Liver (tissue), 9 donors: ENCODE results near the gene TM4SF18. TPM values are rescaled to one million over a fixed set of nuclear protein-coding genes. Genes with fewer than 3 reads are reported as not detected.

Experiments used
- DNase-seq: peaks from one replicate; pipeline ENCODE4 v3.0.0-alpha.2; 2017; ENCODE audit warnings: low spot score
- H3K27ac ChIP-seq, 2 donors: one replicate each; pipeline ENCODE4 v1.7.0; 2013; ENCODE audit warnings: inconsistent platforms in 2 of 2, low read length in 2 of 2, control low read depth in 1 of 2, low read depth in 1 of 2, mild to moderate bottlenecking in 1 of 2
- H3K27me3 ChIP-seq, 4 donors: one replicate each; pipeline versions ENCODE4 v1.6.1 to v1.7.0; 2013; ENCODE audit warnings: low read length in 3 of 4, inconsistent platforms in 1 of 4, mild to moderate bottlenecking in 1 of 4, moderate library complexity in 1 of 4; ENCODE audit not compliant: control insufficient read depth in 4 of 4, insufficient read depth in 4 of 4
- H3K36me3 ChIP-seq, 4 donors: one replicate each; pipeline versions ENCODE4 v1.6.1 to v1.7.0; 2013; ENCODE audit warnings: low read length in 3 of 4, mild to moderate bottlenecking in 3 of 4, low read depth in 1 of 4, moderate library complexity in 1 of 4; ENCODE audit not compliant: control insufficient read depth in 4 of 4, insufficient read depth in 3 of 4
- H3K4me1 ChIP-seq, 4 donors: one replicate each; pipeline versions ENCODE4 v1.6.1 to v1.7.0; 2013; ENCODE audit warnings: low read length in 3 of 4, mild to moderate bottlenecking in 3 of 4, moderate library complexity in 1 of 4; ENCODE audit not compliant: control insufficient read depth in 4 of 4, insufficient read depth in 4 of 4
- H3K4me3 ChIP-seq, 3 donors: one replicate each; pipeline versions ENCODE4 v1.6.1 to v1.7.0; 2013; ENCODE audit warnings: low read length in 3 of 3, control low read depth in 1 of 3, low read depth in 1 of 3, mild to moderate bottlenecking in 1 of 3
- H3K9ac ChIP-seq, 2 donors: one replicate each; pipeline ENCODE4 v1.7.0; 2013; ENCODE audit warnings: low read length in 2 of 2, mild to moderate bottlenecking in 2 of 2, moderate library complexity in 2 of 2, control low read depth in 1 of 2, low read depth in 1 of 2
- H3K9me3 ChIP-seq, 4 donors: one replicate each; pipeline versions ENCODE4 v1.6.1 to v1.7.0; 2013; ENCODE audit warnings: low read length in 3 of 4; ENCODE audit not compliant: control insufficient read depth in 4 of 4
- EGR1 ChIP-seq, 2 donors: IDR thresholded peaks; 2 replicates each; pipeline ENCODE4 v1.6.1; 2016 to 2018; ENCODE audit warnings: antibody characterized with exemption in 2 of 2, low read depth in 2 of 2
- FOXA1 ChIP-seq: IDR thresholded peaks from 2 replicates; pipeline ENCODE4 v1.6.1; 2016; ENCODE audit warnings: antibody characterized with exemption
- FOXA2 ChIP-seq: IDR thresholded peaks from 2 replicates; pipeline ENCODE4 v1.6.1; 2016; ENCODE audit warnings: antibody characterized with exemption
- GABPA ChIP-seq, 2 donors: IDR thresholded peaks in 1 of 2; conservative IDR thresholded peaks in 1 of 2; 2 replicates each; pipeline ENCODE4 v1.6.1; 2016; ENCODE audit warnings: antibody characterized with exemption in 2 of 2, mild to moderate bottlenecking in 1 of 2, moderate library complexity in 1 of 2
- HNF4A ChIP-seq, 2 donors: conservative IDR thresholded peaks; 2 replicates each; pipeline ENCODE4 v1.6.1; 2016; ENCODE audit warnings: antibody characterized with exemption in 2 of 2, mild to moderate bottlenecking in 2 of 2
- HNF4G ChIP-seq: IDR thresholded peaks from 2 replicates; pipeline ENCODE4 v1.6.1; 2016; ENCODE audit warnings: antibody characterized with exemption
- JUND ChIP-seq, 2 donors: IDR thresholded peaks; 2 replicates each; pipeline ENCODE4 v1.6.1; 2016; ENCODE audit warnings: antibody characterized with exemption in 2 of 2
- NR2F2 ChIP-seq: IDR thresholded peaks from 2 replicates; pipeline ENCODE4 v1.6.1; 2016; ENCODE audit warnings: antibody characterized with exemption
- RAD21 ChIP-seq, 2 donors: IDR thresholded peaks; 2 replicates each; pipeline ENCODE4 v1.6.1; 2016; ENCODE audit warnings: antibody characterized with exemption in 2 of 2, mild to moderate bottlenecking in 2 of 2
- RXRA ChIP-seq, 2 donors: IDR thresholded peaks; 2 replicates each; pipeline ENCODE4 v1.6.1; 2017 to 2018; ENCODE audit warnings: antibody characterized with exemption in 2 of 2, mild to moderate bottlenecking in 1 of 2
- TAF1 ChIP-seq: conservative IDR thresholded peaks from 2 replicates; pipeline ENCODE4 v1.6.1; 2016; ENCODE audit warnings: antibody characterized with exemption, mild to moderate bottlenecking
- YY1 ChIP-seq: IDR thresholded peaks from 2 replicates; pipeline ENCODE4 v1.6.1; 2016; ENCODE audit warnings: antibody characterized with exemption, mild to moderate bottlenecking
- WGBS: extraction: QIAGEN DNeasy Blood & Tissue Kit; methylation state at CpG from one replicate; pipeline ENCODE4 v1.1.7; 2013; 5-methylcytosine and 5-hydroxymethylcytosine counted together
- polyA plus RNA-seq, 2 donors: library from polyadenylated mRNA; stranded (reverse) in 1 of 2; unstranded in 1 of 2; fragments of 200-250 nt in 1 of 2; fragments of >200 nt in 1 of 2; fragmentation: Nextera tagmentation in 1 of 2; extraction: Ambion mirVana in 1 of 2; gene quantifications; one replicate each; pipeline versions ENCODE4 v1.2.1 to v1.2.3, GENCODE V29; 2013 to 2015
- total RNA-seq, 2 donors: library from RNA; depleted of rRNA; stranded (reverse); fragments of >200 nt; gene quantifications; one replicate each; pipeline ENCODE4 v1.2.3, GENCODE V29; 2014
- TF ChIP-seq, protein P1 (sequence below): IDR thresholded peaks from 2 replicates; pipeline ENCODE4 v1.6.1; 2016; ENCODE audit warnings: antibody characterized with exemption, mild to moderate bottlenecking
- TF ChIP-seq, protein P2 (sequence below): IDR thresholded peaks from 2 replicates; pipeline ENCODE4 v1.6.1; 2016; ENCODE audit warnings: antibody characterized with exemption
- TF ChIP-seq, protein P3 (sequence below): IDR thresholded peaks from 2 replicates; pipeline ENCODE4 v1.6.1; 2016; ENCODE audit warnings: antibody characterized with exemption
- TF ChIP-seq, protein P4 (sequence below): IDR thresholded peaks from 2 replicates; pipeline ENCODE4 v1.6.1; 2016; ENCODE audit warnings: antibody characterized with exemption
- TF ChIP-seq, protein P5 (sequence below): fragments of 150-350 bp; IDR thresholded peaks from 2 replicates; pipeline ENCODE4 v1.5.1; 2017; ENCODE audit warnings: improper control_type of control experiment, low read depth, low read length; ENCODE audit not compliant: missing input control
- donor health status: healthy.
- donor health status: healthy.
- donor health status: healthy.
- donor health status: healthy.
- donor health status: healthy.

Gene TM4SF18
- total and polyA plus RNA-seq, 4 donors: 4.9 to 12.6 (median 6.4) TPM

DNA sequence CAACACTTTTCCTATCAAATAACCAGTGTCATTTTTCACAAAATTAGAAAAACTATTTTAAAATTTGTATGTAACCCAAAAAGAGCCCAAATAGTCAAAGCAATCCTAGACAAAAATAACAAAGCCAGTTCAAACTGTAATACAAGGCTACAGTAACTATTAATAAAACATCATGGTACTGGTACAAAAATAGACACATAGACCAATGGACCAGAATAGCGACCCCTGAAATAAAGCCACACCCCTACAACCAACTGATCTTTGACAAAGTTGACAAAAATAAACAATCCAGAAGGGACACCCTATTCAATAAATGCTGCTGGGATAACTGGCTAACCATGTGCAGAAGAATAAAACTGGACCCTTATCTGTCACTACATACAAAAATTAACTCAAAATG is 19.9 kb downstream of the TM4SF18 start:
- Histone ChIP-seq H3K36me3 (no peaks in the 10 kb centered on the region), H3K27me3 (no peaks in the 10 kb centered on the region), H3K9me3 (no peaks in the 10 kb centered on the region), H3K9ac (no peak overlapping the region), H3K4me3 (no peak overlapping the region), H3K27ac (no peak overlapping the region), H3K4me1 (peaks cover 0 to 15% (median 11%) of the 10 kb centered on the region in 4 donors)
- 44% methylated on average over 1 of the region's 1 CpG for WGBS
- TF ChIP-seq RAD21 (IDR thresholded peaks at IDR 0.05) (no peak), RXRA (IDR thresholded peaks at IDR 0.05) (no peak), FOXA2 (no peak), JUND (IDR thresholded peaks at IDR 0.05) (no peak), NR2F2 (no peak), FOXA1 (no peak), HNF4A (conservative IDR thresholded peaks at IDR 0.05) (no peak), EGR1 (IDR thresholded peaks at IDR 0.05; ENCODE audit: low read depth in 2 of 2) (no peak)
- TF ChIP-seq, protein P1, sequence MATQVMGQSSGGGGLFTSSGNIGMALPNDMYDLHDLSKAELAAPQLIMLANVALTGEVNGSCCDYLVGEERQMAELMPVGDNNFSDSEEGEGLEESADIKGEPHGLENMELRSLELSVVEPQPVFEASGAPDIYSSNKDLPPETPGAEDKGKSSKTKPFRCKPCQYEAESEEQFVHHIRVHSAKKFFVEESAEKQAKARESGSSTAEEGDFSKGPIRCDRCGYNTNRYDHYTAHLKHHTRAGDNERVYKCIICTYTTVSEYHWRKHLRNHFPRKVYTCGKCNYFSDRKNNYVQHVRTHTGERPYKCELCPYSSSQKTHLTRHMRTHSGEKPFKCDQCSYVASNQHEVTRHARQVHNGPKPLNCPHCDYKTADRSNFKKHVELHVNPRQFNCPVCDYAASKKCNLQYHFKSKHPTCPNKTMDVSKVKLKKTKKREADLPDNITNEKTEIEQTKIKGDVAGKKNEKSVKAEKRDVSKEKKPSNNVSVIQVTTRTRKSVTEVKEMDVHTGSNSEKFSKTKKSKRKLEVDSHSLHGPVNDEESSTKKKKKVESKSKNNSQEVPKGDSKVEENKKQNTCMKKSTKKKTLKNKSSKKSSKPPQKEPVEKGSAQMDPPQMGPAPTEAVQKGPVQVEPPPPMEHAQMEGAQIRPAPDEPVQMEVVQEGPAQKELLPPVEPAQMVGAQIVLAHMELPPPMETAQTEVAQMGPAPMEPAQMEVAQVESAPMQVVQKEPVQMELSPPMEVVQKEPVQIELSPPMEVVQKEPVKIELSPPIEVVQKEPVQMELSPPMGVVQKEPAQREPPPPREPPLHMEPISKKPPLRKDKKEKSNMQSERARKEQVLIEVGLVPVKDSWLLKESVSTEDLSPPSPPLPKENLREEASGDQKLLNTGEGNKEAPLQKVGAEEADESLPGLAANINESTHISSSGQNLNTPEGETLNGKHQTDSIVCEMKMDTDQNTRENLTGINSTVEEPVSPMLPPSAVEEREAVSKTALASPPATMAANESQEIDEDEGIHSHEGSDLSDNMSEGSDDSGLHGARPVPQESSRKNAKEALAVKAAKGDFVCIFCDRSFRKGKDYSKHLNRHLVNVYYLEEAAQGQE: no peak
- TF ChIP-seq, protein P2, sequence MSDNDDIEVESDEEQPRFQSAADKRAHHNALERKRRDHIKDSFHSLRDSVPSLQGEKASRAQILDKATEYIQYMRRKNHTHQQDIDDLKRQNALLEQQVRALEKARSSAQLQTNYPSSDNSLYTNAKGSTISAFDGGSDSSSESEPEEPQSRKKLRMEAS: no peak
- TF ChIP-seq, protein P3, sequence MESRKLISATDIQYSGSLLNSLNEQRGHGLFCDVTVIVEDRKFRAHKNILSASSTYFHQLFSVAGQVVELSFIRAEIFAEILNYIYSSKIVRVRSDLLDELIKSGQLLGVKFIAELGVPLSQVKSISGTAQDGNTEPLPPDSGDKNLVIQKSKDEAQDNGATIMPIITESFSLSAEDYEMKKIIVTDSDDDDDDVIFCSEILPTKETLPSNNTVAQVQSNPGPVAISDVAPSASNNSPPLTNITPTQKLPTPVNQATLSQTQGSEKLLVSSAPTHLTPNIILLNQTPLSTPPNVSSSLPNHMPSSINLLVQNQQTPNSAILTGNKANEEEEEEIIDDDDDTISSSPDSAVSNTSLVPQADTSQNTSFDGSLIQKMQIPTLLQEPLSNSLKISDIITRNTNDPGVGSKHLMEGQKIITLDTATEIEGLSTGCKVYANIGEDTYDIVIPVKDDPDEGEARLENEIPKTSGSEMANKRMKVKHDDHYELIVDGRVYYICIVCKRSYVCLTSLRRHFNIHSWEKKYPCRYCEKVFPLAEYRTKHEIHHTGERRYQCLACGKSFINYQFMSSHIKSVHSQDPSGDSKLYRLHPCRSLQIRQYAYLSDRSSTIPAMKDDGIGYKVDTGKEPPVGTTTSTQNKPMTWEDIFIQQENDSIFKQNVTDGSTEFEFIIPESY: no peak
- DNase-seq: no peak

DNA sequence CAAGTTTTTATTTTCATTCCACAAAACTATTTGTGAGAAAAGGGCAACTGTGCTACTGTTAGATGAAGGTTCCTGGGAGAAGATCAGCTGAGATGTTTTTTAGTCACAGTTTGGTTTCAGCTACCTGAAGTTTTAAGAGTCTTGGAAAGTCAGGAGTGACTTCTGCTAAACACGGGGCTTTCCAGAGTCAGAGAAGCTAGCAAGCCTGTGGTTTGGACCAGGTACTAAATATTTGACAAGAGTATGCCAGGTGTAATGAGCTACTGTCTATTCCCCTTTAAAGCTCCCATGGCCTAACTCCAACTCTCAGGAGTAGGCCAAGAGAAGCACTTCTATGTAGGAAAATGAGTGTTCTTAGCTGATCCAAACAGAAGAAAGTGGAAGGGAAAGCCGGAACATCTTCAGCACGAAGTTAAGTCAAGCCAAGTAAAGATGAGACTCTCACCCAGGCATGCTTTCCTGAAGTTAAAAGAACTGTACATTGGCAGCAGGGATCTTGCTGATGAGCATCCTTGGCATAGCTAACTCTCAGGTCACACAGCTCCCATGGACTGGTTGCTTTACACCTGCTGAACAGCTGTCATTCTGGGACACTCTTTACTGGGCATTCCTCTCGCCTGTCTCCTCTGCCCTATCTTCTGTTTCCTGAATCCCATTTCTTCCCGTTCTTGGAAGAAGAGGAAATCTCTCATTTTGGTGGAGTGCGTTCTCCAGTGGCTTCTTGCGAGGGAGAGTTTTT is 22.5 kb downstream of the TM4SF18 start:
- no peak overlapping the region for H3K9ac ChIP-seq
- no peak overlapping the region for H3K4me3 ChIP-seq
- H3K36me3 ChIP-seq: no peaks in the 10 kb centered on the region
- DNase-seq: no peak
- no peaks in the 10 kb centered on the region for H3K9me3 ChIP-seq
- H3K27me3 ChIP-seq: no peaks in the 10 kb centered on the region
- H3K4me1 ChIP-seq: peaks cover 0 to 15% (median 11%) of the 10 kb centered on the region in 4 donors
- H3K27ac ChIP-seq: no peak overlapping the region
- WGBS: 96% methylated on average over 7 of the region's 7 CpGs
- TF ChIP-seq RXRA (IDR thresholded peaks at IDR 0.05) (no peak), FOXA2 (no peak), YY1 (no peak), GABPA (IDR thresholded peaks at IDR 0.05 in 1 of 2, conservative IDR thresholded peaks at IDR 0.05 in 1 of 2) (no peak), FOXA1 (no peak), JUND (IDR thresholded peaks at IDR 0.05) (no peak), EGR1 (IDR thresholded peaks at IDR 0.05; ENCODE audit: low read depth in 2 of 2) (no peak), TAF1 (no peak), HNF4G (no peak), NR2F2 (no peak)
- TF ChIP-seq, protein P4, sequence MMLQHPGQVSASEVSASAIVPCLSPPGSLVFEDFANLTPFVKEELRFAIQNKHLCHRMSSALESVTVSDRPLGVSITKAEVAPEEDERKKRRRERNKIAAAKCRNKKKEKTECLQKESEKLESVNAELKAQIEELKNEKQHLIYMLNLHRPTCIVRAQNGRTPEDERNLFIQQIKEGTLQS: no peak
- TF ChIP-seq, protein P5, sequence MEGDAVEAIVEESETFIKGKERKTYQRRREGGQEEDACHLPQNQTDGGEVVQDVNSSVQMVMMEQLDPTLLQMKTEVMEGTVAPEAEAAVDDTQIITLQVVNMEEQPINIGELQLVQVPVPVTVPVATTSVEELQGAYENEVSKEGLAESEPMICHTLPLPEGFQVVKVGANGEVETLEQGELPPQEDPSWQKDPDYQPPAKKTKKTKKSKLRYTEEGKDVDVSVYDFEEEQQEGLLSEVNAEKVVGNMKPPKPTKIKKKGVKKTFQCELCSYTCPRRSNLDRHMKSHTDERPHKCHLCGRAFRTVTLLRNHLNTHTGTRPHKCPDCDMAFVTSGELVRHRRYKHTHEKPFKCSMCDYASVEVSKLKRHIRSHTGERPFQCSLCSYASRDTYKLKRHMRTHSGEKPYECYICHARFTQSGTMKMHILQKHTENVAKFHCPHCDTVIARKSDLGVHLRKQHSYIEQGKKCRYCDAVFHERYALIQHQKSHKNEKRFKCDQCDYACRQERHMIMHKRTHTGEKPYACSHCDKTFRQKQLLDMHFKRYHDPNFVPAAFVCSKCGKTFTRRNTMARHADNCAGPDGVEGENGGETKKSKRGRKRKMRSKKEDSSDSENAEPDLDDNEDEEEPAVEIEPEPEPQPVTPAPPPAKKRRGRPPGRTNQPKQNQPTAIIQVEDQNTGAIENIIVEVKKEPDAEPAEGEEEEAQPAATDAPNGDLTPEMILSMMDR: no peak
- TF ChIP-seq, protein P3: no peak
- TF ChIP-seq, protein P1: no peak
